Esophagus muscularis mucosa (tissue), 4 donors: ENCODE results near the gene ZNF136. TPM values are rescaled to one million over a fixed set of nuclear protein-coding genes. Genes with fewer than 3 reads are reported as not detected.
A peak's percentile ranks its signal among the peaks of the same experiment; 100 is the strongest.

Source experiments
- DNase-seq: peaks from one replicate; pipeline ENCODE4 v3.0.0-alpha.2; 2017; ENCODE audit errors: extremely low spot score
- H3K27ac ChIP-seq, 4 donors: fragments of 200-600 bp; sonication (generic); replicated peaks in 1 of 4; 1 replicate in 3 of 4; 2 replicates in 1 of 4; pipeline ENCODE4 v1.5.1; 2016 to 2019; ENCODE audit warnings: mild to moderate bottlenecking in 1 of 4
- H3K27me3 ChIP-seq, 4 donors: fragments of 200-600 bp; sonication (generic); one replicate each; pipeline versions ENCODE4 v1.5.1 to v1.6.0; 2016 to 2019
- H3K36me3 ChIP-seq, 4 donors: fragments of 200-600 bp; sonication (generic); one replicate each; pipeline ENCODE4 v1.5.1; 2016 to 2019
- H3K4me1 ChIP-seq, 4 donors: fragments of 200-600 bp; sonication (generic); one replicate each; pipeline ENCODE4 v1.5.1; 2016 to 2019
- H3K4me3 ChIP-seq, 4 donors: fragments of 200-600 bp; sonication (generic); 1 replicate in 2 of 4; 2 replicates in 2 of 4; pipeline ENCODE4 v1.5.1; 2016 to 2019; ENCODE audit warnings: mild to moderate bottlenecking in 4 of 4, moderate library complexity in 1 of 4
- H3K9me3 ChIP-seq, 4 donors: fragments of 200-600 bp; sonication (generic); 1 replicate in 3 of 4; 2 replicates in 1 of 4; pipeline ENCODE4 v1.5.1; 2016 to 2019
- CTCF ChIP-seq, 3 experiments: fragments of 200-600 bp in 2 of 3; fragments of 450-650 bp in 1 of 3; sonication (generic) in 2 of 3; IDR thresholded peaks; one replicate each; pipeline ENCODE4 v1.5.1; 2017 to 2019; ENCODE audit warnings: antibody characterized with exemption in 3 of 3, mild to moderate bottlenecking in 2 of 3, moderate library complexity in 1 of 3
- EP300 ChIP-seq: sonication (generic); formaldehyde crosslinking; IDR thresholded peaks from one replicate; pipeline ENCODE4 v1.6.1; 2017; ENCODE audit warnings: antibody characterized with exemption
- POLR2A ChIP-seq: fragments of 450-650 bp; IDR thresholded peaks from one replicate; pipeline ENCODE4 v1.6.1; 2017; ENCODE audit warnings: antibody characterized with exemption, moderate library complexity, mild to moderate bottlenecking, low read depth
- POLR2AphosphoS5 ChIP-seq, 2 donors: sonication (generic); formaldehyde crosslinking; IDR thresholded peaks; one replicate each; pipeline ENCODE4 v1.6.1; 2017; ENCODE audit warnings: antibody characterized with exemption in 2 of 2
- WGBS: methylation state at CpG from one replicate; pipeline ENCODE4 v1.1.5; 2018; 5-methylcytosine and 5-hydroxymethylcytosine counted together
- intact Hi-C: fragments of 100-400 bp; cut with DNase I; formaldehyde crosslinking; loops from one replicate; pipeline ENCODE4 v1.15.1; 2023
- total RNA-seq, 4 donors: library from RNA; depleted of rRNA; stranded (reverse); fragments of >200 nt; gene quantifications; one replicate each; pipeline versions ENCODE4 v1.1.0 to v1.2.1, GENCODE V29; 2016

The ZNF136 gene
- 1 to 10 TPM; 6.6 to 8.9 (median 7.5) TPM for total RNA-seq

GRCh38 chr19:12162882-12163806 lies at the start of gene ZNF136:
ZNF136 (plus strand) TSS chr19:12163096; CDS start chr19:12163204, 108 bp downstream.
- no peaks in the 10 kb centered on the region for H3K9me3 ChIP-seq
- intact Hi-C loops = no loop called here
- TF ChIP-seq EP300 (no peak), CTCF (IDR thresholded peaks at IDR 0.05) (no peak), POLR2AphosphoS5 (IDR thresholded peaks at IDR 0.05) (peak; percentile 94 to 95), POLR2A (peak; percentile 54)
- peak; percentile 96 for DNase-seq
- H3K4me1 ChIP-seq = peaks cover 33 to 47% (median 44%) of the 10 kb centered on the region in 4 donors
- peaks cover 0 to 8% (median 4%) of the 10 kb centered on the region in 4 donors for H3K36me3 ChIP-seq
- H3K4me3 ChIP-seq = peak within 1 kb of the TSS; percentile 76 to 98 (median 91)
- WGBS = 0% methylated on average over 31 of the region's 57 CpGs
- peak within 1 kb of the TSS; percentile 95 to 98 (median 96) for H3K27ac ChIP-seq
- H3K27me3 ChIP-seq = no peaks in the 10 kb centered on the region

GRCh38 chr19:12113121-12113520 lies 49.8 kb upstream of the ZNF136 start:
- Histone ChIP-seq H3K9me3 (peaks cover 0 to 7% (median 3%) of the 10 kb centered on the region in 4 donors), H3K4me3 (no peak overlapping the region), H3K27ac (no peak overlapping the region), H3K27me3 (no peaks in the 10 kb centered on the region), H3K36me3 (peaks cover 17 to 38% (median 23%) of the 10 kb centered on the region in 4 donors), H3K4me1 (no peaks in the 10 kb centered on the region)
- DNase-seq = no peak
- 89% methylated on average over 5 of the region's 5 CpGs for WGBS
- intact Hi-C loops = no loop called here
- TF ChIP-seq POLR2A (no peak), EP300 (no peak), POLR2AphosphoS5 (IDR thresholded peaks at IDR 0.05) (no peak), CTCF (IDR thresholded peaks at IDR 0.05) (no peak)

- TF ChIP-seq EP300 = no peak
- TF ChIP-seq POLR2A = no peak
- TF ChIP-seq CTCF (IDR thresholded peaks at IDR 0.05) = no peak
- no peak for TF ChIP-seq POLR2AphosphoS5 (IDR thresholded peaks at IDR 0.05)
- H3K9me3 ChIP-seq = no peaks in the 10 kb centered on the region
- H3K36me3 ChIP-seq = peaks cover 5 to 15% (median 5%) of the 10 kb centered on the region in 4 donors
- no peaks in the 10 kb centered on the region for H3K4me1 ChIP-seq
- no peak for DNase-seq
- intact Hi-C loops = no loop called here
- H3K27ac ChIP-seq = no peak overlapping the region
- 75% methylated on average over 29 of the region's 33 CpGs for WGBS
- H3K4me3 ChIP-seq = no peak overlapping the region
- H3K27me3 ChIP-seq = no peaks in the 10 kb centered on the region
Measured at GRCh38 chr19:12117201-12117970, 45.5 kb upstream of the ZNF136 start.

GRCh38 chr19:12126707-12127106 lies 36.2 kb upstream of the ZNF136 start:
- Histone ChIP-seq H3K4me1 (no peaks in the 10 kb centered on the region), H3K27me3 (no peaks in the 10 kb centered on the region), H3K9me3 (peaks cover 0 to 5% (median under 1%) of the 10 kb centered on the region in 4 donors), H3K4me3 (no peak overlapping the region), H3K27ac (no peak overlapping the region), H3K36me3 (peaks cover 0 to 2% (median under 1%) of the 10 kb centered on the region in 4 donors)
- intact Hi-C loops = no loop called here
- TF ChIP-seq CTCF (IDR thresholded peaks at IDR 0.05) (peak; percentile 50 to 64 (median 55)), POLR2A (no peak), EP300 (no peak)
- no peak for DNase-seq
- WGBS = 16% methylated on average over 2 of the region's 2 CpGs
